Cardiac fibroblast (primary cell): ENCODE measurements around the gene TREML2.

Source experiments
- DNase-seq, 2 donors: peaks; one replicate each; pipeline versions ENCODE4 v3.0.0 to v3.0.0-alpha.2; 2010; ENCODE audit warnings: low read depth in 2 of 2
- H3K4me3 ChIP-seq, 2 donors: replicated peaks in 1 of 2; 1 replicate in 1 of 2; 2 replicates in 1 of 2; pipeline ENCODE4 v1.5.1; 2011; ENCODE audit warnings: low read depth in 2 of 2, low read length in 2 of 2, mild to moderate bottlenecking in 2 of 2, moderate library complexity in 1 of 2
- TF ChIP-seq, protein P1 (sequence below): IDR thresholded peaks from one replicate; pipeline ENCODE4 v1.5.1; 2011; ENCODE audit warnings: low read depth, mild to moderate bottlenecking, low read length, inconsistent platforms

The TREML2 gene

DNA sequence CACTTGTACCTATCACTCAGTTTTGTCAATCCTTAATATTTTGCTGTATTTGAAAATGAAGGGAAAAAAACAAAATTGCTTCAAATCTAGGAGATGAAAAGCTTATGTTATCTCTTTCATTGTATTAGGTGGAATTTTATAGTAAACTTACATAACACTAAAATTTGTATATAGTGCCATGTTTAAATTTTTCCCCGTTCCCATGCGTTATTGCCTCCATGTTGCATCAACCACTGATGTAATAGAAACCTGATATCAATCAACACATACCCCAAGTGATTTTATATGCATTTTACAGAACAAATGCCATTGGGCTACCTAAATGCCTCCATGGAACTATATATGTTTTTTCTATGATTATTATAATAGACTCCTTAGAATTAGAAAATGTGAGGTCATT lies 23.3 kb downstream of the TREML2 start:
- H3K4me3 ChIP-seq, result no peak overlapping the region
- no peak for DNase-seq
- TF ChIP-seq, protein P1, sequence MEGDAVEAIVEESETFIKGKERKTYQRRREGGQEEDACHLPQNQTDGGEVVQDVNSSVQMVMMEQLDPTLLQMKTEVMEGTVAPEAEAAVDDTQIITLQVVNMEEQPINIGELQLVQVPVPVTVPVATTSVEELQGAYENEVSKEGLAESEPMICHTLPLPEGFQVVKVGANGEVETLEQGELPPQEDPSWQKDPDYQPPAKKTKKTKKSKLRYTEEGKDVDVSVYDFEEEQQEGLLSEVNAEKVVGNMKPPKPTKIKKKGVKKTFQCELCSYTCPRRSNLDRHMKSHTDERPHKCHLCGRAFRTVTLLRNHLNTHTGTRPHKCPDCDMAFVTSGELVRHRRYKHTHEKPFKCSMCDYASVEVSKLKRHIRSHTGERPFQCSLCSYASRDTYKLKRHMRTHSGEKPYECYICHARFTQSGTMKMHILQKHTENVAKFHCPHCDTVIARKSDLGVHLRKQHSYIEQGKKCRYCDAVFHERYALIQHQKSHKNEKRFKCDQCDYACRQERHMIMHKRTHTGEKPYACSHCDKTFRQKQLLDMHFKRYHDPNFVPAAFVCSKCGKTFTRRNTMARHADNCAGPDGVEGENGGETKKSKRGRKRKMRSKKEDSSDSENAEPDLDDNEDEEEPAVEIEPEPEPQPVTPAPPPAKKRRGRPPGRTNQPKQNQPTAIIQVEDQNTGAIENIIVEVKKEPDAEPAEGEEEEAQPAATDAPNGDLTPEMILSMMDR, result no peak

DNA sequence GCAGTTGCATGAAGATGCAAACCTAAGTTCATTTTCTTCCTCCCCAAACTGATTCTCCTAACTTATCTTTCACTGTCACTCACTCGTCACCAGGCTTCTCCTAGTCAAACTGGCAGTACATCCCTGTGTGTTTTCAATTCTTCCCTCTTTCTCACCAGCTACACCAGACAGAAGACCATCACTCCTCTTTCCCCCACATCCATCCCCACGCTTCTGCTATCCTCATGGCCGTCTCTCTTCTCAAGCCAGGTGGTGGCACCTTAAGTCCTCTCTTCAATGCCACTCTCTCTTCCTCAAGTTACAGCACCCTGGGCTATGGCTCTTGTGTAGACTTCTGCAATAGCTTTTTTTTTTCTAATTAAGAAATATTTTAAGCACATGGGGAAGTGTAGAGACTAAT lies 23.7 kb downstream of the TREML2 start:
- no peak overlapping the region for H3K4me3 ChIP-seq
- no peak for DNase-seq
- TF ChIP-seq, protein P1, result no peak

DNA sequence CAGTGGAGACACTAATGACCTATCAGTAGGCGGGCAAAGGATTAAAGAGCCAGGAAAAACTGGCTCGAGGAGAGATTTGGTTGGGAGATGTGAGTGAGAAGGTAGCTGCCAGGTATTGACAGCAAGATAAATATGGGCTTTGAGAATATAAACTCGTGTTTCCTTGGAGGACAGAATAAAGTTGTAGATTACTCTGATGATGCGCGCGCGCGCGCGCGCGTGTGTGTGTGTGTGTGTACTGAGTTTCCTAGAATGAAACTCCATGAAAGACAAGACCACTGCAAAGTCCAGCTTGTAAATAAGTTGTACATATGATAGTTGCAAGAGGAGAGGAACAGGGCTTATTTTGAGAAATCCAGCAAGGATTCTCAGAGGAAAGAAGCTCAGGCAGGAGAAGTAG lies 24.8 kb downstream of the TREML2 start:
- H3K4me3 ChIP-seq, result no peak overlapping the region
- DNase-seq, result no peak

DNA sequence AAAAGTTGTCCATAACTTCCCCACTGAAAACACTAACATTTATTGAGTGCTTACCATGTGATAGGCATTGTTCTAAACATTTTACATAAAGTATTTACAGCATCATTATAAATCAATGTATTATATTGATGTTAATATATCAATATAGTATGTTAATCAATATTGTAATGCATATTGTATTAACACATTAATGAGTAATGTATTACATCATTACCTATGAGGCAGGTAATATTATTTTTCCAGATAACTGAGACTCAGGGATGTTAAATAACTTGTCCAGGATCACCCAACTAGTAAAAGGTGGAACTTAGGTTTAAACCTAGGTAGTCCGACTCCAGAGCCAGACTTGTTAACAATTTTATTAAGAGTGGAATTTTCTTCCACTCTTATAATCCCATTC lies 25.9 kb downstream of the TREML2 start:
- H3K4me3 ChIP-seq, result no peak overlapping the region
- TF ChIP-seq, protein P1, result no peak
- DNase-seq, result no peak

More for the DNA sequence above, 24.8 kb downstream of the TREML2 start:
- TF ChIP-seq, protein P1, result no peak

DNA sequence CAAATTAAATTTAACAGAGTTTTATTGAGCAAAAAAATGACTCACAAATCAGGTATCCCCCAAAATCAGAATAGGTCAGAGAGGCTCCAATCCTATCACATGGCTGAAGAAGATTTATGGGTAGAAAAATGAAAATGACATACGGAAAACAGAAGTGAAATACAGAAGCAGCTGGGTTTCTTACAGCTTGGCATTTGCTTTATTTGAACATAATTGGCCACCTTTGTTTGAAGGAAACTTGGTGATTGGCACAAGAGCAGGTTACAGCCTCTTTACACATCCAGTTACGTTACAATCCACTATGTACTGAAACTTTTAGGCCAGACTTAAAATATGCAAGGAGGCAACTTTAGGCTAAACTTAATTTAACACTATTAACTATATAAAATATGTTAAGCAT lies 26.3 kb downstream of the TREML2 start:
- TF ChIP-seq, protein P1, result no peak
- H3K4me3 ChIP-seq, result no peak overlapping the region
- DNase-seq, result no peak

DNA sequence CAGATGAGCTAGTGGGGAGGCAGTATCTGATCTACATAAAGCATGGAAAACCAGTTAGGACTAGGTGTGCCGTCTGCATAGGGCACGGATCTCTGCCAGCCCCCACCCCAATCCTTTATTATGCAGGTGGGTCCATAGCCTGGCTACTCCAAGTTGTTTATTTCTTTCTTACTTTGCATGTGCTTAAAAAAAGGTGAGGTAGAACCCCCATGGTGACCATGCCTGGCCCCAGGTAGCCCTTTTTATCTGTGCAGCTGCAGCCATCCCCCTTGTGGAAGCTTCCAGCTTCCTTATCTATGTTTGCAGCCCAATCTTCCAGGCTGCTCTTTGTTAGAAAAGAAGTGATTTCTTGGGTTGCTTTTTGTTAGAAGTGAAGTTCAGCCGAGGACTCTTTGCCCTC lies 29.0 kb downstream of the TREML2 start:
- no peak overlapping the region for H3K4me3 ChIP-seq
- TF ChIP-seq, protein P1, result no peak
- DNase-seq, result no peak

DNA sequence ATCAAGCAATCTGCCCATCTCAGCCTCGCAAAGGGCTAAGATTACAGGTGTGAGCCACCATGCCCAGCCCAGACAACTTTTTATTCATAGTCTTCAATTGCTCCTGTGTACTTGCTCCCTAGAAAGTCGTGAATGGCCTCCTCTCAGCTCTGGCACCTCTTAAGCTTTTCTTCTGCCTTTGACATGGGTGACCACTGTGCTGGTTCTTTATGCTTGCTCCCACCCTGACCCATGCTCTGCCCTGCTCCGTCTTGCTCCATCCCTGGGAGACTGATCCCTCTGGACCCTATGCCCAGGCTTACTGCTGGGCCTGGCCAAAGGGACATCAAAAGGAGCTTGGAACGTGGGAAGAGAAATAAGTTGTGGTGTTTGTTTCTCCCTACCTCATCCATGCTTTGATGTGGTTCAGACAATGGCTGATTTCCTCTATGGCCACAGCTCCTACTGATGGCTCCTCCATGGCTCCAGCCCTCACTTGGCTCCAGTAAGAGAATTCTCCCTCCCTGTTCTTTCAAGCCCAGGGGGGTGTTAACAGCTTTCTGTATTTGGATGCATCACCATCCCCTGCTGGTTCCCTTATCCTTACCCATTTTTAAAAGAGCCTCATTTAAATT lies 30.3 kb downstream of the TREML2 start:
- TF ChIP-seq, protein P1, result no peak
- DNase-seq, result no peak
- no peak overlapping the region for H3K4me3 ChIP-seq
